SU-DHL-6 (cell line): ENCODE measurements around the gene RASSF5.

Experiments used
- H2AFZ ChIP-seq: fragments of 200-600 bp; sonication (generic); 2 replicates; pipeline ENCODE4 v1.6.1; 2014; ENCODE audit warnings: low read depth, mild to moderate bottlenecking, moderate library complexity, mixed read lengths, antibody characterized with exemption, low read length; ENCODE audit not compliant: severe bottlenecking
- H3F3A ChIP-seq: fragments of 200-600 bp; shearing (Covaris generic); 2 replicates; pipeline ENCODE4 v1.6.0; 2016; ENCODE audit warnings: antibody characterized with exemption, mild to moderate bottlenecking; ENCODE audit not compliant: insufficient read depth
- H3K27ac ChIP-seq: fragments of 200-600 bp; sonication (generic); 2 replicates; pipeline ENCODE4 v1.5.1; 2016; ENCODE audit warnings: low read depth, mild to moderate bottlenecking, low read length, moderate library complexity, mixed read lengths
- H3K27me3 ChIP-seq: fragments of 200-600 bp; sonication (generic), shearing (Covaris generic); 2 replicates; pipeline ENCODE4 v1.6.0; 2014; ENCODE audit warnings: mild to moderate bottlenecking, low read length
- H3K36me3 ChIP-seq: fragments of 200-600 bp; sonication (generic); 2 replicates; pipeline ENCODE4 v1.6.1; 2014; ENCODE audit warnings: mild to moderate bottlenecking, low read length, mixed read lengths
- H3K4me2 ChIP-seq: fragments of 300-600, 200-600 bp; shearing (Covaris generic), sonication (generic); 2 replicates; pipeline ENCODE4 v1.6.0; 2014; ENCODE audit warnings: low read length, low read depth, mild to moderate bottlenecking; ENCODE audit not compliant: poor library complexity, severe bottlenecking
- H3K4me3 ChIP-seq: fragments of 200-600 bp; sonication (generic); 2 replicates; pipeline ENCODE4 v1.5.1; 2014; ENCODE audit warnings: antibody characterized with exemption, low read length, mild to moderate bottlenecking, mixed read lengths; ENCODE audit not compliant: insufficient read depth, poor library complexity, severe bottlenecking
- H3K79me2 ChIP-seq: fragments of 200-600 bp; sonication (generic); 2 replicates; pipeline ENCODE4 v1.6.1; 2014; ENCODE audit warnings: mild to moderate bottlenecking, low read length, moderate library complexity; ENCODE audit not compliant: insufficient read depth
- H3K9ac ChIP-seq: fragments of 200-600 bp; sonication (generic); 2 replicates; pipeline ENCODE4 v1.7.0; 2014; ENCODE audit warnings: mild to moderate bottlenecking, low read length
- H3K9me2 ChIP-seq: fragments of 200-600 bp; sonication (generic); replicated peaks from 2 replicates; pipeline ENCODE4 v1.6.1; 2014; ENCODE audit warnings: low read length; ENCODE audit not compliant: insufficient read depth
- H3K9me3 ChIP-seq: fragments of 200-600 bp; sonication (generic); 2 replicates; pipeline ENCODE4 v1.6.1; 2014; ENCODE audit warnings: low read length, mixed read lengths; ENCODE audit not compliant: insufficient read depth
- H4K20me1 ChIP-seq: fragments of 200-600 bp; sonication (generic); 2 replicates; pipeline ENCODE4 v1.6.1; 2014; ENCODE audit warnings: low read depth, mild to moderate bottlenecking, antibody characterized with exemption, low read length, moderate library complexity, mixed read lengths
- CTCF ChIP-seq: fragments of 200-600 bp; sonication (generic); IDR thresholded peaks from one replicate; pipeline ENCODE4 v1.5.1; 2017; ENCODE audit warnings: antibody characterized with exemption, mild to moderate bottlenecking, low read length, moderate library complexity; ENCODE audit not compliant: insufficient read depth, poor library complexity, severe bottlenecking
- EZH2phosphoT487 ChIP-seq: fragments of 200-600 bp; sonication (generic), shearing (Covaris generic); conservative IDR thresholded peaks from 2 replicates; pipeline ENCODE4 v1.6.1; 2018; ENCODE audit warnings: mild to moderate bottlenecking, antibody characterized with exemption, low read length, moderate library complexity, mixed read lengths

Gene RASSF5

GRCh38 chr1:206566999-206567398, 59.7 kb downstream of the RASSF5 start:
- no peaks in the 10 kb centered on the region for H3K9me3 ChIP-seq
- no peak overlapping the region for H2AFZ ChIP-seq
- H3K4me3 ChIP-seq, result no peak overlapping the region
- H3K27me3 ChIP-seq, result no peaks in the 10 kb centered on the region
- TF ChIP-seq CTCF, result no peak
- no peak for TF ChIP-seq EZH2phosphoT487
- H3K36me3 ChIP-seq, result peaks cover 4% of the 10 kb centered on the region; the same call in 1 of the 2 replicates
- H3K4me2 ChIP-seq, result no peak overlapping the region
- no peaks in the 10 kb centered on the region for H3K9me2 ChIP-seq
- H3K27ac ChIP-seq, result no peak overlapping the region
- peaks cover 56% of the 10 kb centered on the region for H3K79me2 ChIP-seq
- no peak overlapping the region for H3K9ac ChIP-seq
- H4K20me1 ChIP-seq, result no peaks in the 10 kb centered on the region
- no peaks in the 10 kb centered on the region for H3F3A ChIP-seq

- Histone ChIP-seq H2AFZ (no peak overlapping the region), H3K9me3 (no peaks in the 10 kb centered on the region), H3K9ac (no peak overlapping the region), H3K4me2 (no peak overlapping the region), H3F3A (no peaks in the 10 kb centered on the region), H3K4me3 (no peak overlapping the region), H3K36me3 (peaks cover 4% of the 10 kb centered on the region; the same call in 1 of the 2 replicates), H3K9me2 (no peaks in the 10 kb centered on the region), H3K27ac (no peak overlapping the region), H4K20me1 (no peaks in the 10 kb centered on the region), H3K79me2 (peaks cover 58% of the 10 kb centered on the region), H3K27me3 (no peaks in the 10 kb centered on the region)
- no peak for TF ChIP-seq EZH2phosphoT487
- TF ChIP-seq CTCF, result no peak
These were observed 60.9 kb downstream of the RASSF5 start for GRCh38 chr1:206568256-206568655.

GRCh38 chr1:206568779-206569352, 61.5 kb downstream of the RASSF5 start:
- Histone ChIP-seq H3K9ac (no peak overlapping the region), H3K4me3 (no peak overlapping the region), H3K27ac (no peak overlapping the region), H3F3A (no peaks in the 10 kb centered on the region), H3K9me3 (no peaks in the 10 kb centered on the region), H3K9me2 (no peaks in the 10 kb centered on the region), H4K20me1 (no peaks in the 10 kb centered on the region), H3K79me2 (peaks cover 52% of the 10 kb centered on the region), H3K4me2 (no peak overlapping the region), H2AFZ (no peak overlapping the region), H3K27me3 (no peaks in the 10 kb centered on the region), H3K36me3 (peaks cover 4% of the 10 kb centered on the region; the same call in 1 of the 2 replicates)
- TF ChIP-seq EZH2phosphoT487, result no peak
- no peak for TF ChIP-seq CTCF
